ENCODE measurements around the gene NELL1. TPM values are rescaled to one million over a fixed set of nuclear protein-coding genes. Genes with fewer than 3 reads are reported as not detected.

NELL1 gene
- total and polyA plus RNA-seq, 2 donors (not counting 3 experiments of a cell fraction or from before 2014, with no cell fraction given): not detected

DNA sequence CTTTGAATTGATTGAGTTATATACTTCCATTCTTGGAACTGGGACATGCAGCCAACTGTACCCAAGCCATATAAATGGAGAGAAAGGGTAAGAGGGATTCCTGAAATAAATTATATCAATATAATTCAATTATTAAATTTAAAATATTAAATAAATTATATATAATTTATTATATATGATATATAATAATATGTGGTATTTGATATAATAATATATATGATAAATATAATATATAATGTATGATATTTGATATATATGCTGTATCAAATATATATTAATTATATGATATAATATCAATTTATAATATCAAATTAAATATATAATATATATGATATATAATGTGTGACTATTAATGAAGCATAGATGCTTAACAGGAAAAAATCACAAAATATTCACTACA lies 677.0 kb downstream of the NELL1 start:
- dilution Hi-C loops (cut with MboI; ENCODE audit: extremely low pct_ligation_motif_present, low sequenced_read_pairs): no loop called here
- FAIRE-seq: no peak
- peaks cover 5% of the 10 kb centered on the region for H3K9me3 ChIP-seq (replicated peaks; ENCODE audit: control insufficient read depth, insufficient read depth, low read length)

More for the DNA sequence above, 677.0 kb downstream of the NELL1 start:
- TF ChIP-seq EZH2 (IDR thresholded peaks at IDR 0.05; ENCODE audit: borderline replicate concordance, low read depth, low read length, severe bottlenecking): no peak
- TF ChIP-seq POLR2A (IDR thresholded peaks at IDR 0.05; ENCODE audit: low read depth, low read length): no peak
- no peak for TF ChIP-seq JUN (IDR thresholded peaks at IDR 0.05; ENCODE audit: borderline replicate concordance, insufficient read depth, insufficient read length, low read depth)
- no peak for TF ChIP-seq FOS (IDR thresholded peaks at IDR 0.05; ENCODE audit: borderline replicate concordance, insufficient read depth, low read length)
- TF ChIP-seq, protein P1, sequence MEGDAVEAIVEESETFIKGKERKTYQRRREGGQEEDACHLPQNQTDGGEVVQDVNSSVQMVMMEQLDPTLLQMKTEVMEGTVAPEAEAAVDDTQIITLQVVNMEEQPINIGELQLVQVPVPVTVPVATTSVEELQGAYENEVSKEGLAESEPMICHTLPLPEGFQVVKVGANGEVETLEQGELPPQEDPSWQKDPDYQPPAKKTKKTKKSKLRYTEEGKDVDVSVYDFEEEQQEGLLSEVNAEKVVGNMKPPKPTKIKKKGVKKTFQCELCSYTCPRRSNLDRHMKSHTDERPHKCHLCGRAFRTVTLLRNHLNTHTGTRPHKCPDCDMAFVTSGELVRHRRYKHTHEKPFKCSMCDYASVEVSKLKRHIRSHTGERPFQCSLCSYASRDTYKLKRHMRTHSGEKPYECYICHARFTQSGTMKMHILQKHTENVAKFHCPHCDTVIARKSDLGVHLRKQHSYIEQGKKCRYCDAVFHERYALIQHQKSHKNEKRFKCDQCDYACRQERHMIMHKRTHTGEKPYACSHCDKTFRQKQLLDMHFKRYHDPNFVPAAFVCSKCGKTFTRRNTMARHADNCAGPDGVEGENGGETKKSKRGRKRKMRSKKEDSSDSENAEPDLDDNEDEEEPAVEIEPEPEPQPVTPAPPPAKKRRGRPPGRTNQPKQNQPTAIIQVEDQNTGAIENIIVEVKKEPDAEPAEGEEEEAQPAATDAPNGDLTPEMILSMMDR (IDR thresholded peaks at IDR 0.05; ENCODE audit: extremely low read depth in 1 of 2, insufficient read depth in 1 of 2, low read depth in 1 of 2, low read length in 2 of 2): no peak
- no peak for TF ChIP-seq POLR2AphosphoS5 (IDR thresholded peaks at IDR 0.05; ENCODE audit: insufficient read depth, low read depth, low read length)
- TF ChIP-seq GATA2 (IDR thresholded peaks at IDR 0.05; ENCODE audit: insufficient read depth, insufficient read length, low read depth, low read length): no peak
- TF ChIP-seq MYC (IDR thresholded peaks at IDR 0.05; ENCODE audit: low read depth, low read length): no peak
- TF ChIP-seq, protein P2, sequence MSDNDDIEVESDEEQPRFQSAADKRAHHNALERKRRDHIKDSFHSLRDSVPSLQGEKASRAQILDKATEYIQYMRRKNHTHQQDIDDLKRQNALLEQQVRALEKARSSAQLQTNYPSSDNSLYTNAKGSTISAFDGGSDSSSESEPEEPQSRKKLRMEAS (IDR thresholded peaks at IDR 0.05; ENCODE audit: insufficient read depth, insufficient read length): no peak
- Histone ChIP-seq H3K79me2 (ENCODE audit: control insufficient read depth, insufficient read depth, low read length) (no peaks in the 10 kb centered on the region), H3K4me3 (replicated peaks in 1 of 3; ENCODE audit: insufficient read depth in 1 of 3, low read depth in 1 of 3, low read length in 3 of 3) (no peak overlapping the region), H2AFZ (ENCODE audit: low read depth, low read length) (no peak overlapping the region), H3K4me1 (ENCODE audit: control insufficient read depth, extremely low read depth, insufficient read depth, low read length) (no peaks in the 10 kb centered on the region), H3K27ac (ENCODE audit: insufficient read depth, low read depth, low read length) (no peak overlapping the region), H3K36me3 (ENCODE audit: control insufficient read depth in 2 of 2, extremely low read depth in 1 of 2, insufficient read depth in 2 of 2, low read length in 2 of 2) (no peaks in the 10 kb centered on the region), H3K27me3 (ENCODE audit: control insufficient read depth in 2 of 2, insufficient read depth in 2 of 2, low read length in 2 of 2) (no peaks in the 10 kb centered on the region), H4K20me1 (replicated peaks; ENCODE audit: control insufficient read depth, extremely low read depth, insufficient read depth, low read length) (no peaks in the 10 kb centered on the region), H3K4me2 (ENCODE audit: insufficient read depth, low read length) (no peak overlapping the region), H3K9ac (replicated peaks; ENCODE audit: extremely low read depth, insufficient read depth, low read length) (no peak overlapping the region), H3K9me1 (replicated peaks; ENCODE audit: control insufficient read depth, extremely low read depth, insufficient read depth, low read length) (no peaks in the 10 kb centered on the region)
- ChIA-PET POLR2A (no interaction called here), CTCF (no interaction called here)
- BruUV-seq (replicated peaks): no TSS peak
- intact Hi-C loops (cut with micrococcal nuclease): no loop called here
- DNase-seq (ENCODE audit: low read depth, low spot score): no peak

Data from endothelial cell of umbilical vein (primary cell).